ENCODE measurements around the gene PSMB1.
"Not testable (repeated sequence)": the region's sequence is repeated elsewhere in the genome, so short reads cannot be mapped to it uniquely, and the experiment has no call there.

Gene PSMB1

DNA sequence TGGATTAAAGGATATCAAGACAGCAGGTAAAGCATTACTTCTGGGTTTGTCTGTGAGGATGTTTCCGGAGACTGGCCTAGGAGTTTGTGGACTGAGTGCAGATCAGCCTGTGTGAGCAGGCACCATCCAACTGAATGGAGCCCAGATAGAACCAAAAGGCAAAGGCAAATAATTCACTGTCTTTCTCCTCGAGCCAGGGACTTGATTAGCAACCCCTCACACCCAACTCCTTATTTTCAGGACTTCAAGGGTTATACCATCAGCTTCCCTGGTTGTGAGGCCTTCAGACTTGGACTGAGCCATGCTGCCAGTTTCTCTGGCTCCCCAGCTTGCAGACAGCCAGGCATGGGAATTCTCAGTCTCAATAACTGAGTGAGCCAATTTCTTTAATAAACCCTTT lies 19.3 kb downstream of the PSMB1 start:
- DNase-seq = no peak

DNA sequence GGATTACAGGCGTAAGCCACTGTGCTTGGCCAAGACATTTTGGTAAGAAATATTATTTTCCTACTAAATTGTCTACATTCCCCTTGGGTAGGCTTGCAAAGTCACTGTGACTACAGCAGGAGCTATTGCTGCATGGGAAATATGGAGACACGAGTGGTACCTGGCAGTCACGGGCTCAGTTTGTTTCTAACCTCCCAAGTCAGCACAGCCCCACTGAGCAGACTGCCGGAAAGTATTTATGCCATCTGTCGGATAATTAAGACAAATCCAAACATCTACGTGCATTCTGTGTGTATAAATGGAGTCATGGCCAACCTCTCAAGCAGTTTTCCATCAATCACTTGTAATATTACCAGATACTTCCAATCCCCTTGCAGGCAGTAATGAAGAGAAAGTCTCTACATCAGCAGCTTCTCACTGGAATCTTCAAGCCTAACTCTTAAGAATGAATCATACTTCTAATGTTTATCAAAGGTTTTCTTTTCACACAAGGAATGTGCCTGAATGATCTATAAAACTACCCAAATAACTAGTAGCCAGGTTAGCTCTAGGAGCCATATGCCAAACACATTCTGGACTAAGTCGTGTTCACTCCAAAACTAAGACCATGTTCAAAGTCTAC lies 20.1 kb downstream of the PSMB1 start:
- DNase-seq = no peak

DNA sequence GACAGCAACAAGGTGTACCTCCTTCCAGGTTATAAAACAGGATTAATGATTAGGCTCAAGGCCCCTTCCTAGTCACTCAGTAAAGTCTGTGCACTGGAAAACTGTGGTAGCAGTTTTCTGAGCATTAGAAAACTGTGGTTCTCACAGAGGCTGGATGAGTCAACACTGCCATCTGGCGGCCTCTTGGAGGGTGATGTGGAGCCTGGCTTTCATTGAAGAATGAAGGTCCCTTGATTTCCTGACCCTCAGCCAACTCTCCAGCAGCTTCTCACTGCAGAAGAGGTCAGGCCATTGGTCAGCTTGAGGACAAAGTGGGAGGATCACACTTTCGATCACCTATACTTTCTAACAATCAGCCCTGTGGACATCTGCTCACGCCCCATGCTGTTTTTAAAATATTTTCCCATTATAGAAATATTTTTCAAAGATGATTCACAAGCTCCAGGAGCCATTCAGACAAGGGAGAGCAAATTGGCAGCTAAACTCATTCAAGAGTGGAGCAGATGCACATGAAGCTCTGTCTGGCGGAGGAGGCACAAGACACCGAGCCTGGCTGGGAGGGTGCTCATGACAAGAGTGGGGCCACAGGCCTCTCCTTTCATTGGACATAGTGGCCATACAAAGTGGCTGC lies 23.2 kb downstream of the PSMB1 start:
- DNase-seq = peak; percentile 62

DNA sequence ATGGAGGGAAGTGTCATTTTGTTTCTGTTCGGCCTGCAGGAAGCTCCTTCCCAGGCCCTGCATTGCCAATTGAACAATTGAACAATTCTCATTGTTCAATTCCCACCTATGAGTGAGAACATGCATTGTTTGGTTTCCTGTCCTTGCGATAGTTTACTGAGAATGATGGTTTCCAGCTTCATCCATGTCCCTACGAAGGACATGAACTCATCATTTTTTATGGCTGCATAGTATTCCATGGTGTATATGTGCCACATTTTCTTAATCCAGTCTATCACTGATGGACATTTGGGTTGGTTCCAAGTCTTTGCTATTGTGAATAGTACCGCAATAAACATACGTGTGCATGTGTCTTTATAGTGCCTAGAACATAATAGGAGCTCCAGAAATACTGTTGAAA lies 25.1 kb downstream of the PSMB1 start:
- DNase-seq = not testable (repeated sequence)

DNA sequence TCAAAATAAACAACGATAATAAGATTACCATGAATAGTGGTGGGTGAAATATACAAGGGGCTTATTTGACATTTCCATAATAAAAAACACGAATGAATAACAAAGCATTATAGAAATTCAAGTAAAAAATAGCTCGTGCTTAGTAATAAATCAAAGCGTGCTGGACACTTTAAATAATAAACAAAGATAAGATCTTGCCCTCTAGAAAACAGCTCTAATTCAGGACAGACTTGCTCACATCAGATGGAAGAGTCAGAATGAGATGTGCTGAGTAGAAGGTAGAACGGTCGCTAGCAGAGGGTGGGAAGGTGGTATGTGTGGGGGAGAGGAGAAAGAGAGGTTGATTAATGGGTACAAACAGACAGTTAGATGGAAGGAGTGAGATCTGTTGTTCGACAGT lies 27.3 kb downstream of the PSMB1 start:
- DNase-seq = no peak

DNA sequence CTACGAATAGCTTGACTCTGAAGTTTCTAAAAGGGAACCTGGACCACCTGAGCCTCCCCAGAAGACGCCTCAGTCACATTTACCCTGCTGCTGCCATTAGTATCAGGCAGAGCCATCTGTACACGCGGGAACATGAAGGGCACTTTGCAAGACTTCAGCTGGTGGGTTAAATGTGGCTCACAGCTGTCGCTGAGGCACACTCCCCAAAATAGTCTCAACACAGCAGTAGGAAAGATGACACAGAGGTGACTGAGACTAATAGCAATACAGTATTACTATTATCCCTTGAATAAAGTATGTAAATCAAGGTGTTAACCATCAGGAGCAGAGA lies 29.0 kb downstream of the PSMB1 start:
- DNase-seq = no peak

DNA sequence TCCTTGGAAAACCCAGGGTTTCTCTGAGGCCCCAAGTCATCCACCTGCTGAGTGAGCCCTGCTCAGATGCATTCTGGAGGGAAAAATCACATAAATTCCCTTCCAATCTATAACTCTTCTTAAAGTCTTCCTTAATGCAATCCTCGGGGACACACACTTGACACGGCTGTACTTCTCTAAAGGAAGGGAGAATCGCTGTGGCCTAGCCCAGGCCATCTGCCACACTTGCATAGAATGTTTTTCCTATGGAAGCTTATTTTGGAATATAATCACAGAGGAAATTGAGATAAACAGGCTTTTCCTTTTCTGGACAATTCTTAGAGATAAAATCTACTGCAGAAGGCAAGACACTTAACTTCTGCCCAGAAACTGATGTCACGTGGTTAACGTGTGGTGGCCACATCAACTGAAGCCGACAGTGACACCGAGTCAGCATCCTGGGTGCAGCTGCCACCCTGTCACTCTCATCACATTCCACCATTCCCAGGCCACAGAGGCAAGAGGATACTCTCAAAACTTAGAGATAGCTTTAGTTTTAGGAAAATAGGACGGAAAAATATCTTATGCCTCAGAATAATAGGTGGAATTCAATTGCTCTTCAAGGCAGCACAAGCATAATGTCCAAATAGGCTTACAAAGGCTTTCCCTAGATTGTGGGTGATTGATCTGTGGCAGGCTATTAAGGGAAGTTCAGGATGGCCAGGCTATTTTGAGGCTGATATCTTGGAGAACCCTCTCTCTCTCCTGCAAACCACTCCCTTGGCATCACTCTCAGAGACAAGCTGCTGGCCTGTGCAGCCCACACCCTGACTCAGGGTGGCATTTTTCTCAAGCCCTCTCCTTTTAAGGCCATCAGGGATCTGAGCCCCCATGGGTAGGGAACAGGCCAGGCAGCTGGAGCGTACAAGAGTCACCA lies 29.6 kb downstream of the PSMB1 start:
- no peak for DNase-seq

DNA sequence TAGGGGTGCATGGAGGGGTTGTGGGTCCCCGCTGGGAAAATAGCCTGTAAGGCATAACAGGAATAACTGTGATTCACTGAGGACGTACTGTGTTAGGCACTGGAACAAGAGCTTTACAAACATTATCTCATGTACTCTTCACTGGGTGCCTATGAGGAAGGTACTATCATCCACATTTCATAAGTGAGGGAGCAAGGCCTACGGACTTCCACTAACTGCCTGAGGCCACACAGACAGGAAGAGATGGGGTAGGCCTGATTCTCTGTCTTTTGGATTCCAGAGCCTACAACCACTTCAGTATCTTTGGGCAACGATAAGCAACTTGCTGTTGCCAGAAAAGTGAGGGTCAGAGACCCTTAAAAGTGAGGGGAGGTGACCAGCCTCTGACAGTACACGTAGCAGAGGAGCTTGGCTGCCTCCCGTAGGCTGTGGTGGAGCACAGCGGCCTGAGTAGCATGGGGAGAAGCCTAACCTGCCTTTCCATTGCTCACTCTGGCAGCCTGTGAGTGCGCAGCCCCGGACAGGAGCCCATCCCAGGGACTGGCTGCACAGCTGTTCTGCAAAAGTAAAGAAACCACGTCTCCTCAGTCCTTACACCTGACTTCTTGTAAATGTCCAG lies 30.4 kb downstream of the PSMB1 start:
- DNase-seq = no peak

DNA sequence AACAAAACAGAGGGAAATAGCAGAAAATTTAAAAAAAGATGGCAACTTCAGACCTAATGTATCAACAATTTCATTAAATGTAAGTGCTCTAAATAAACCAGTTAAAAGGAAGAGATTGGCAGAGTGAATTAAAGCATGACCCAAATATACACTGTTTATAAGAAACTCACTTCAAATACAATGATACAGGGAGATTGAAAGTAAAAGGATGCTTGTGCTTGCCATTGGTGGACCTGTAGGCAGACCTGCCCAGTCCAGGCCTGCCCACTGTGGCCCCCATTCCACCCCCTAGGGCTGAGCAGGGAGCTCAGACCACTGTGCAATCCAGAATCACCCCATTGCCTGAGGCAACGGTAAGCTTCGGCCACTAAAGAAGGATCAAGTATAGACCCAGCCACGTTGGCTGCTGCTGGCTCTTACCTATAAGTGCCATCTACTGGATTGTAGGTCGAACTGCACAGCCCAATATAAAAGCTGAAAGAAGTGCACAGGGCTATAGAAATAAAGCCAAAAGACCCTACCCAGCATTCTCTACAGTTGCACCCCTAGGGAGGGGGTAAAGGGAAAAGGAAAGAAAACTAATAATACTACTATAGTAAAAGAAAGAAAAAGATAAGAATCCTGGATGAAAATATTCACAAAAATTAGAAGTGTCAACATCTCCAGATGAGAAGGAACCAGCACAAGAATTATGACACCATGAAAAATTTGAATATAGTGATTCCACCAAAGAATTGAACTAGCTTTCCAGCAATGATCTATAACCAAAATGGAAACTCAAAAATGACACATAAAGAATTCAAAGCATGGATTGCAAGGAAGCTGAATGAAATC lies 36.1 kb downstream of the PSMB1 start:
- peak; percentile 21 for DNase-seq

DNA sequence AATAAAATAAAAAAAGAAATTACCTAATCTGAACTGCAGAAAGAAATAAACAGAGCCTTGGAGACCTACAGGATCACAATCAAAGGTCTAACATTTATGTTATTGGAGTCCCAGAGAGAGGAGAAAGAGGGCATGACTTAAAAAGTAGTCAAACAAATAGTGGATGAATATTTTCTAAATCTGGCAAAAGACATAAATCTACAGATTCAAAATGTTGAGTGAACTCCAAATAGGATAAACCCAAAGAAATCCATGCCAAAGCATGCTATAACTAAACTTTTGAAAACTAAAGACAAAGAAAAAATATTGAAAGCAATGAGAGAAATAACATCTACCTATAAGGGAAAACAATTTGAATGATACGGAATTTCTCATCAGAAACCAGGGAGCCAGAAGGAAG lies 38.2 kb downstream of the PSMB1 start:
- no peak for DNase-seq

DNA sequence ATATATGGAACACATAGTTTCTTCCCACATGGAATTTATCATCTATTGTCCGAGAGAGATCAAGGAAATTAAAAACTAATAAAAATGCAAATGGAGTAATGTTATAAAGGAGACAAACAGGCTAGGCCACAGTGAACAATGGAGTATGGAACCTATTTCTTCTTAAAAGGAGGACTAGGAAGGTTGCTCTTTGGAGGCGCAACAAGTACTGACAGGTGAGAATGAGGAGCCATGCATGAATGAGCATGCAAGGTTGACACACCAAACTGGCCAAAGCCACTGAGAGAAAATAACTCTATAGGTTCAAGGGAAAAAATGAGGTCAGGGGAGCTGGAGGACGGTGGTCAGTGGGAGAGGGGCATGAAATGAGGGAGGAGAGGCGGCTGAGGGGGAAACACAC lies 40.9 kb downstream of the PSMB1 start:
- DNase-seq = no peak

DNA sequence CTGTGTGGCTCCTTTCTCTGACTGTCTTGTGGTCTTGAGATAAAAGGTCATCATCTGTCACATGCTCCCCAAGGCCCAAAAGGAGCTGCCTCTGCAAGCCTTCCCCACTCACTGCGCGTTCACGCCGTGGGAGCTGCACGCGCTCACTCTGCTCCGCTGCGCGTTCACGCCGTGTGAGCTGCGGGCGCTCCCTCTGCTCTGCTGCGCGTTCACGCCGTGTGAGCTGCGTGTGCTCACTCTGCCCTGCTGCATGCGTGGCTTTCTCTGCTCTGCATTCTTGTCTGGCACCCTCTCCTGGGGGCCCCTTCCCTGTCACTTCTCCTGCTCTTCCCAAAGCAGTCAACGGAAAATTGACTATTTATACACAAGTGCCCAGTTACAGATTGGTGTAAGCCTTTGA lies 42.5 kb downstream of the PSMB1 start:
- DNase-seq = no peak

DNA sequence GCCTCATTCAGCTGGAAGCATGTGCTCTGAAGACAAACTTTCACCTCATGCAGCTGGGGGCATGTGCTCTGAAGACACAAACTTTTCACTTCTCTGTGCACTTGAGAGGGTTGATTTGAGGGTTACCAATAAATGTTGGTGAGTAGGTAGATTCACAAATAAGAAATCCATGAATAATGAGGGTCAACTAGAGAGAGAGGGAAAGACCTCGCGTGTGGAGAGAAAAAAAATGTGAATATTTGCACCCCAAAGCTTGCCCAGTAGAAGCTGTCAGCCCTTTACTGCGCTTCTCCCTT lies 43.4 kb downstream of the PSMB1 start:
- no peak for DNase-seq

DNA sequence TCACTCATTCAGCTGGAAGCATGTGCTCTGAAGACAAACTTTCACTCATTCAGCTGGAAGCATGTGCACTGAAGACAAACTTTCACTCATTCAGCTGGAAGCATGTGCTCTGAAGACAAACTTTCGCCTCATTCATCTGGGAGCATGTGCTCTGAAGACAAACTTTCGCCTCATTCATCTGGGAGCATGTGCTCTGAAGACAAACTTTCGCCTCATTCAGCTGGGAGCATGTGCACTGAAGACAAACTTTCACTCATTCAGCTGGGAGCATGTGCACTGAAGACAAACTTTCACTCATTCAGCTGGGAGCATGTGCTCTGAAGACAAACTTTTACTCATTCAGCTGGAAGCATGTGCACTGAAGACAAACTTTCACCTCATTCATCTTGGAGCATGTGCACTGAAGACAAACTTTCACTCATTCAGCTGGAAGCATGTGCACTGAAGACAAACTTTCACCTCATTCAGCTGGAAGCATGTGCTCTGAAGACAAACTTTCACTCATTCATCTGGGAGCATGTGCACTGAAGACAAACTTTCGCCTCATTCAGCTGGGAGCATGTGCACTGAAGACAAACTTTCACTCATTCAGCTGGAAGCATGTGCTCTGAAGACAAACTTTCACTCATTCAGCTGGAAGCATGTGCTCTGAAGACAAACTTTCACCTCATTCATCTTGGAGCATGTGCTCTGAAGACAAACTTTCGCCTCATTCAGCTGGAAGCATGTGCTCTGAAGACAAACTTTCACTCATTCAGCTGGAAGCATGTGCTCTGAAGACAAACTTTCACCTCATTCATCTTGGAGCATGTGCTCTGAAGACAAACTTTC lies 44.0 kb downstream of the PSMB1 start:
- DNase-seq = not testable (repeated sequence)

DNA sequence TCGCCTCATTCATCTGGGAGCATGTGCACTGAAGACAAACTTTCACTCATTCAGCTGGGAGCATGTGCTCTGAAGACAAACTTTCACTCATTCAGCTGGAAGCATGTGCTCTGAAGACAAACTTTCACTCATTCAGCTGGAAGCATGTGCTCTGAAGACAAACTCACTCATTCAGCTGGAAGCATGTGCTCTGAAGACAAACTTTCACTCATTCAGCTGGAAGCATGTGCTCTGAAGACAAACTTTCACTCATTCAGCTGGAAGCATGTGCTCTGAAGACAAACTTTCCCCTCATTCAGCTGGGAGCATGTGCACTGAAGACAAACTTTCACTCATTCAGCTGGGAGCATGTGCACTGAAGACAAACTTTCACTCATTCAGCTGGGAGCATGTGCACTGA lies 44.8 kb downstream of the PSMB1 start:
- not testable (repeated sequence) for DNase-seq

DNA sequence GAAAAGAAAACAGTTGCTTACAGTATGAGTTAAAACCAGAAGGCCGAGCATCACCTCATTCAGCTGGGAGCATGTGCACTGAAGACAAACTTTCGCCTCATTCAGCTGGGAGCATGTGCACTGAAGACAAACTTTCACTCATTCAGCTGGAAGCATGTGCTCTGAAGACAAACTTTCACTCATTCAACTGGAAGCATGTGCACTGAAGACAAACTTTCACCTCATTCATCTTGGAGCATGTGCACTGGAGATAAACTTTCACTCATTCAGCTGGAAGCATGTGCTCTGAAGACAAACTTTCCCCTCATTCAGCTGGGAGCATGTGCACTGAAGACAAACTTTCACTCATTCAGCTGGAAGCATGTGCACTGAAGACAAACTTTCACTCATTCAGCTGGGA lies 45.4 kb downstream of the PSMB1 start:
- DNase-seq = not testable (repeated sequence)

DNA sequence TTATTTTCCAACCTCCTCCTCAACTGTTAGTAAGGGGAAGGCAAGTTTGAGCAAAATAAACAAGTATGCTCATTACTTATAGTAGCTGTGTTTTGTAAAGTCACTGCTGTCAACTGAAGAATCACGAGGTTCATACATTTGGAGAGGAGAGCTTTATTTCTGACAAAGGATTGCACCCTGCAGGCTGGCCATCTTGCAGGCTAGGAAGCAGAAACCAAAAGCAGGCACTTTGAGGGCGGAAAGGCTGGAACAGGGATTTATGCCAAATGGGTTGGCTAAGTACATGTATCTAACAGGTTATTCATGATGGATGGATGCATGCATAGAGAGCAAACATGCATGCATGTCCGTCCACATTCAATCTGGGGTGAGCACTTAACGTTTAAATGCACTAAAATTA lies 46.7 kb downstream of the PSMB1 start:
- DNase-seq = no peak

DNA sequence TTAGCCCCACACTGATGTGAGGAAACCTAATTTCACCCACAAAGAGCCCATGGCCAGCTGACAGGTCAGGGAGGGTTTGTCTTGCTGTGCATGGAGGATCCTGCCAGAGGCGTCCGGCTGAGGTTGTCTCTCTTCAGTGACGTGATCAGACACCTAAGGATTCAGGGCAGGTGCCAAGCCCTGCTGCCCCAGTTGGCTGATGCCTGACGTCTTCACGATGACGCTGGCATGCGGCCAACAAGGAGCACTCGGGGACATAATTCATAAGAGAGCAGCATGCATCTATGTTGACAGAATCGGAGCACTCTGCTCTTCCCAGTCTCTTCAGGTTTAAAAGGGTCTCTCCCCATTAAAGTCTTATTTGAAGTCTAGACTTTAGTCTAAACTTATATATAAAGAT lies 47.8 kb downstream of the PSMB1 start:
- no peak for DNase-seq

DNA sequence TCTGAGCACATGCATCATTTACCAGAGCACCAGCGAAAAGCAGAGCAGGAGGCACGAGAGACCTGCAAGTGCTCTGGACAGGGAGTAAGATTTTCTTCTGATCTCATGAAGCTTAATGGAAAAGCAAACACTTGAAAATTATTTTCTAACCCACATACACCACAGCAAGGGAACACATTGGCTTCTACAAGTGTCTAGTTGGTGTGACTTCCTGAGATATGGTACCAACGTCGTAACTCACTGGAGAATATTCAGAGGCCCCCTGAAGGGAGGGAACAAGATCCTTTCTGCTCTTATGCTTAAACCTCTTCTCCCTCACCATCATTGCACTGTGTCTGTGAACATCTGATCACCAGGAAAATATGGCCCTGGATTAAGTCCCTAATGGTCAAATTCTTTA lies 48.6 kb downstream of the PSMB1 start:
- DNase-seq = no peak

DNA sequence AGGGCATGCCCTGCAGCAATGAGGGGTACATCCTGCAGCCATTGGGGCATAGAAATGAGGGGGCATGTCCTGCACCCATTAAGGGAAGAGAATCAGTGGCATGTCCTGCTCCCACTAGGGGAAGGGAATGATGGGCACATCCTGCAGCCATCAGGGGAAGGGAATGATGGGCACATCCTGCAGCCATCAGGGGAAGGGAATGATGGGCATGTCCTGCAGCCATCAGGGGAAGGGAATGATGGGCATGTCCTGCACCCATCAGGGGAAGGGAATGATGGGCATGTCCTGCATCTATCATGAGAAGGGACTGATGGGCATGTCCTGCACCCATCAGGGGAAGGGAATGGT lies 49.7 kb downstream of the PSMB1 start:
- DNase-seq = no peak

DNA sequence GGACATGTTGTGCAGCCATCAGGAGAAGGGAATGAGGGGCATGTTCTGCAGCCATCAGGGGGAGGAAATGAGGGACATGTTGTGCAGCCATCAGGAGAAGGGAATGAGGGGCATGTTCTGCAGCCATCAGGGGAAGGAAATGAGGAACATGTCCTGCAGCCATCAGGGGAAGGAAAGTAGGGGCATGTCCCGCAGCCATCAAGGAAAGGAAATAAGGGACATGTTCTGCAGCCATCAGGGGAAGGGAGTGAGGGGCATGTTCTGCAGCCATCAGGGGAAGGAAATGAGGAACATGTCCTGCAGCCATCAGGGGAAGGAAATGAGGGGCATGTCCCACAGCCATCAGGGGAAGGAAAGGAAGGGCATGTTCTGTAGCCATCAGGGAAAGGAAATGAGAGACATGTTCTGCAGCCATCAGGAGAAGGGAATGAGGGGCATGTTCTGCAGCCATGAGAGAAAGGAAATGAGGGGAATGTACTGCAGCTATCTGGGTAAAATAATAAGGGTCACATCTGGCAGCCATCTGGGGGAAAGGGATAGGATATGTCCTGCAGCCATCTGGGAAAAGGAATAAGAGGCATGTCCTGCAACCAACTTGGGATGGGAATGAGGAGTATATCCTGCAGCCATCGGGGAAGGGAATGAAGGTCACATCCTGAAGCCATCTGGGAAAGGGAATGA lies 50.2 kb downstream of the PSMB1 start:
- not testable (repeated sequence) for DNase-seq

DNA sequence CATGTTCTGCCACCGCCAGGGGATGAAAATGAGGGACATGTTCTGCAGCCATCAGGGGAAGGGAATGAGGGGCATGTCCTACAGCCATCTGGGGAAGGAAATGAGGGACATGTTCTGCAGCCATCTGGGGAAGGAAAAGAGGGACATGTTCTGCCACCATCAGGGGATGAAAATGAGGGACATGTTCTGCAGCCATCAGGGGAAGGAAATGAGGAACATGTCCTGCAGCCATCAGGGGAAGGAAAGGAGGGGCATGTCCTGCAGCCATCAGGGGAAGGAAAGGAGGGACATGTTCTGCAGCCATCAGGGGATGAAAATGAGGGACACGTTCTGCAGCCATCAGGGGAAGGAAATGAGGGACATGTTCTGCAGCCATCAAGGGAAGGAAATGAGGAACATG lies 50.8 kb downstream of the PSMB1 start:
- not testable (repeated sequence) for DNase-seq

Measured in stimulated activated CD4-positive, alpha-beta T cell treated with anti-CD3 and anti-CD28 coated beads, Interleukin-12 subunit alpha, Interleukin-12 subunit beta, amount 100 ng/mL, for 4 hours (primary cell).